Cortex of kidney (tissue), 1 donor: Measurements from ENCODE around the gene PNLIPRP2.

Experiments used
- DNase-seq: peaks from one replicate; lab custom pipeline; 2025; lab: John Stamatoyannopoulos, UW

The PNLIPRP2 gene

DNA sequence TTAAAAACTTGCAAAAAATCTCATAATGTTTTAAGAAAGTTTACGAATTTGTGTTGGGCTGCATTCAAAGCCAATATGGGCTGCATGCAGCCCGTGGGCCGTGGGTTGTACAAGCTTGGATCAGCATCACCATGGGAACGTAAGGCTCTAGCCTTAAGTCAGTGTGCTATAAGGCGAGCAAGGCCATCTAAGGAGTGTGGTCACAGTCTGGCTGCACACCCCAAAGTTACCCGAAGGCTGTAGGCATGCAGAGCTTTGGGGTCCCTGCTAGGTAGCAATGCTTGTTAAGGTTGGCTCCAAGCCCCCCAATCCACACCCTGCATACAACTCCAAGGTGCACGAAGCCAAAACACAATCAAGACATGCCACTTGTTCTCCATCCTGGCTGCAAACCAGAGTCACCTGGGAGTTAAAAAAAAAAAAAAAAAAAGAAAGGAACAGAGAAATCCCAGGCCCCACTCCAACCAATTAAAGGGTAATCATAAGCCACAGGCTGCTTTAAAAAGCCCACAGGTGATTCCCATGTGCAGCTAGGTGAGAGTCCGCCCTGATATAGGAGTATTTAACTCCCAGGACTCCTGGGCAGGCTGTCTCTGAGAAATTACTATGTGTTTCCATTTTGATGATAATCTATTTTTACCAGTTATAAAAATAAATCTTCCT is 8.5 kb upstream of the PNLIPRP2 start:
- no peak for DNase-seq

DNA sequence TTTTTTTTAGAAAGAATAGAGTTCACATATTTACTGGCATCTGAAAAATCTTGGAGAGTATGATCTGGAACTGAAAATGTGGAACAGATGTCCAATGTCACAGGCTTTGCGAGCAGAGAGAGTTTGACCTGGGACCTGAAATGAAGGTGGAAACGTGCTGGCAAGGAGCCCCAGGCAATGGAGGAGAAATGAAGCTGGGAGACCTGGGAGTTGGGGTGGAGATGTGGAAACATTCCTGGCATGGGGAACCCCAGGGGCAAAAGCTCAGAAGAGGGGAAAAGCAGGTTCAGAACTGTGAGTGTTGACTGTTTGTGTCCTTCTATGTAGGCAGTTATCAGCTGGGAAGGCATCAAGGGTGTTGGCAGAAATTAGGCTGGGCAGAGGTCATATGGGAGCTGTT is 7.3 kb upstream of the PNLIPRP2 start:
- DNase-seq: no peak

DNA sequence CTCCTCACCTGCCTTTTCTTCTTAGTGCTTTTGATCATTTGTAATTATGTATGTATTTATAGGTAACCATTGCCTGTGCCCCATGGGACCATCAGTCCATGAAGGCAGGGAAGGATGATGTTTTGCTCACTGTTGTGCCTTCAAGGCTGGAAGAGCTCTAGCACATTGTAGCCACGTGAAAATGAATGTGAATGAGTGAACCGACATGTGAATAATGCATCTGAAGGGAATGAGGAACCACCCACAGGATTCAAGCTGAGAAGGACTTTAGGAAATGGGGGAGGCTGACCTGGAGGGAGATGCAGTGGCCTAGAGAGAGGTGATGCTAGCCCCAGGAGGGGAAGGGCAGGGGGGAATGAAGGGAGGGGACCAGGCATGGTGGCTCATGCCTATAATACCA is 6.0 kb upstream of the PNLIPRP2 start:
- no peak for DNase-seq

DNA sequence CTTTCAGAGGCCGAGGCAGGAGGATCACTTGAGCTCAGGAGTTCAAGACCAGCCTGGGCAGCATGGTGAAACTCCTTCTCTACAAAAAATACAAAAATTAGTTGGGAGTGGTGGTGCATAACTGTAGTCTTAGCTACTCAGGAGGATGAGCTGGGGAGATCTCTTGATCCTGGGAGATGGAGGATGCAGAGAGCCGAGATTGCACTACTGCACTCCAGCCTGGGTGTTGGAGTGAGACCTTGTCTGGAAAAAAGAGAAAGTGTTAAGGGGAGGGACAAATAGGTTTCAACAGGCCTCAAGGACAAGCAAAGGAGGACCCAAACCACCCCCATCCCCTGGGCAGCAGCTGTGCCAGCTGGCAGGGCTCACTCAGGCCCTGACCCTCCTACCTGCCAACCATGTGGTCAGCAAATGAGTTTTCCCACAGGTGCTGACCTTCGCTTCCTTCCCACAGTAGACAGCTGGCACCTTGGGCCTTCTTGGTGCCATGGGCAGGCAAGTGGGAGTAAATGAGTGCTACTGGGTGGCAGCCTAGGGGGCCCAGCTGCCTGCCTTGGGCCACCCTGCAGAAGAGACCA is 5.5 kb upstream of the PNLIPRP2 start:
- DNase-seq: no peak

DNA sequence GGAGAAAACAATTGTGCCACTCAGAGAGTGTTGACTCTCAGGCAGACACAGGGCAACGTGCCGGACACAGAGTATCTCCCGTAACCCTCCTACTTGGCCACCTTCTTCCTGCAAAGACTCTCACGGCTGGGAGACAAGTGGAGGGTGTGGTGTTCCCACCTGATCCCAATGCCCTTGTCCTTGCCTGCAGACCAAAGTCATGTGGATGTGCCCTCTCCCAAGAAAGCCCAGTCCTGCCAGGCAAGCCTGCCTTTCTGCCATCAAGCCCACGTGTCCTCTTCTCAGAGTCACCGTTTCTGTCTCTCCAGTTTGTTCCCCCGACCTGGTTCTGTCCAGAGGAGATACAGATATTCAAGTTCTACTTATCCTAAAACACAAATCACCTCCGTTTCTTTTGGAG is 723 bp downstream of the PNLIPRP2 start:
- no peak for DNase-seq

DNA sequence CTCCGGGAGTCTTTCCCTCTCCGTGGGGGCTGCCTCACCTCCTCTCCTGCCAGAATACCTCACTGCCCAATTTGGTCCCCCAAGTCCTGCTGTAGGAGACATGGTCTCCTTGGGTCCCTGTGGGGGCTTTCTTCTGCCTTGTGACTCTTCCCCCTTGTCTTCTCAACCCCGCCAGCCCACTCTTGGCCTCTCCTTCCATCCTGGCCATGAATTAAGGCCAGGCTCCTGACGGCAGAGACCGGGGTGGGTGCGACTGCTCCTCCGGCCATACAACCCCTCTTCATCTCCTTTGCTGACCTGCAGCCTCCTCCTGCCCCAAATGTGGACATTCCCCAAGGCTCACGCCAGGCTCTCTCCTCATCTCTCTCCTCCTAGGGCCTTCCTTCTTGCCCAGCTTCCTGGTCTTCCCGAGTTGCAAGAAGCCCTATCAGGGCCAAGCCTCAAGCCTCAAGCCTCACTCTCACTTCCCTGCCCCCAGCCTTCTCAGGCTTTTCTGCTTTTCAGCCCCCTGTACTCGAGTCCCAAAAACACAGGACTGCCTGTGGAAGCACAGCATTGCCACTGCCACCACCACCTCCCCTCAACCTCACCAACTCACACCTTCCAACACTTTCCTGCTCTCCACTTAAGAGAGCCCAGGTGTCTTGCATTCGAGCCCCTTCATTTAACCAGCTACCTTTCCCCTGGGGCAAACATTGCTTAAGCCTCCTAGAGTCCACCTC is 1.3 kb downstream of the PNLIPRP2 start:
- DNase-seq: no peak

DNA sequence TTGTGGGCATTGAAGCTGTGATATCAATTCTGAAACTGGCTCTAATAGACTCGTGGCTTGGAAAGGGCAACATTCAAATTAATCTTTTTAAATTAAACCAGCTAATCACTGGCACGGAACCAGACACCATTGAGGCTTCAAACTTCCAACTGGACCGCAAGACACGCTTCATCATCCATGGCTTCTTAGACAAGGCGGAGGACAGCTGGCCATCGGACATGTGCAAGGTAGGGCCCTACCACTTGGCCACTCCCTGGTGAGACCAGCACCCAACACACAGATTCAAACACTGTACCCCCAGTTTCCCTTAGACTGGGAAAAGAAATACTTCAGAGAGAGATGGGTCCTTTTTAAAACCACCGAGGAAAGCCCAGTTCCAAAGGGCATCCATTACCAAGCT is 5.1 kb downstream of the PNLIPRP2 start:
- DNase-seq: no peak

DNA sequence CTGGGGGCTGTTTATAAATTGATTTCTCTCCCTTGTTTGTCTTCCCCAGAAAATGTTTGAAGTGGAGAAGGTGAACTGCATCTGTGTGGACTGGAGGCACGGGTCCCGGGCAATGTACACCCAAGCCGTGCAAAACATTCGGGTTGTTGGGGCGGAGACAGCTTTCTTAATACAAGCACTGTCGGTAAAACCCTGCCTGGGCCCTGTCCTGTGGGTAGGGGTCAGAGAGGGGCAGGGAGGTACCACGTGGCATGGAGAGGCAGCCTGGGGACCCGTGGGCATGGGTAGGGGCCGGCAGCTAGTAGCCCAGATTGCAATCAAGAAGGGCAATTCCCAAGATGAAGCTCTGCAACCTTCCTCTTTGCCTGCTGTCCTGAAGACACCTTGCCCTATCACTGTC is 6.1 kb downstream of the PNLIPRP2 start:
- DNase-seq: no peak

DNA sequence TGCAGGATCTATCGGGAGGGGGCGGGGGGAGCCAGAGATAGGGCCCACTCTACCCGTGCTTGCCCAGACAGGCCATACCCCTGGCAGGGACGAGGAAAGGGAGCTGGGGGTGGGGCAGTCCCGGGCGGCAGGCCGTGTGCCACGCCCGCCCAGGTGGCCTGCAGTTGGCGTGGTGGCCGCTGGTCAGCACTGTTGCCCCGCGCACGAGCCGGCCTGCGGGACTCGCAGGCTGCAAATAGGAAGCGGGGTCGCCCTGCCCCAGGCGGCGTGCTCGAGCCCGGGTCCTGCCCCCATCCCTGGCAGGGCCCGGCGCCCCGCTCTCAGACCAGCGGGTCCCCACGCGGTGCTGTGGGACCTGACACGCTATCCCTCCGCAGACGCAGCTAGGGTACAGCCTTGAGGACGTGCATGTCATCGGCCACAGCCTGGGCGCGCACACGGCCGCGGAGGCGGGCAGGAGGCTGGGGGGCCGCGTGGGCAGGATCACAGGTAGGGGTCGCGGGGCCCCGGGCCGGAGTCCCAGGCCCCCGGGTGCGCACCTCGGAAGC is 6.7 kb downstream of the PNLIPRP2 start:
- no peak for DNase-seq

DNA sequence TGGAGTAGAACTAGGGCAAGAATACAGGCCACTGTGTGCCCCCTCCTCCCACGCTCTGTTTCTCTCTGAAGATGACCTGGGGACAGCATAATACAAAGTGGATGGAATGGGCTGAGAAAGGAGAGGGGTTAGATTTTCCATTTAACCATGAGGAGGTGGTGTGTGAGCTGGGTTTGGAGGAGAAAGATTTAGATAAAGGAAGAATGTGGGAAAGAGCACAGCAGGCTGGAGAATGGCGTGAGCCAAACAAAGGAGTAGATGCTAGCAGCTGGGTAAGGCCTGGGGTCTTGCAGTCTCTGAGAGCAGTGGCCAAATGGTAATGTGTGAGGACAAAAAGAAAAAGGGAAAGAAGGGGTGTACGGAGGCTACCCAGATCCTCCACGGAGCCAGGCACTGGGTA is 8.6 kb downstream of the PNLIPRP2 start:
- DNase-seq: no peak

DNA sequence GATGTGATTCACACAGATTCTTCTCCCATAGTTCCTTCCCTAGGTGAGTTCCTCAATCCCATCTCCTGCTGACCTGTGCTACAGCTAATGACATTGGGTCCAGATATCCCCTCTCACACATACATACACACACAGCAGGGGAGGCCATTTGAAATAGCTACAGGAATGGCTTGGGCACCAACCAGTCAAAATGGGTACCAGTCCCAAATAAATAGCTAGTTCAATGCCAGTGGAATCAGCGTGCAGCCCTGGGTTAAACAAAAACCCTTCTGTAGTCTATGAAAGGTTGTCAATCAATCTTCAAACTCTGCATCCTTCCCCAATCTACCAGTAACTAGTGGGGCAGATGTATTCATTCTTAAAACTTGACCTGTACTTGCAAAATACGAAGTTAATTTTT is 9.3 kb downstream of the PNLIPRP2 start:
- no peak for DNase-seq

DNA sequence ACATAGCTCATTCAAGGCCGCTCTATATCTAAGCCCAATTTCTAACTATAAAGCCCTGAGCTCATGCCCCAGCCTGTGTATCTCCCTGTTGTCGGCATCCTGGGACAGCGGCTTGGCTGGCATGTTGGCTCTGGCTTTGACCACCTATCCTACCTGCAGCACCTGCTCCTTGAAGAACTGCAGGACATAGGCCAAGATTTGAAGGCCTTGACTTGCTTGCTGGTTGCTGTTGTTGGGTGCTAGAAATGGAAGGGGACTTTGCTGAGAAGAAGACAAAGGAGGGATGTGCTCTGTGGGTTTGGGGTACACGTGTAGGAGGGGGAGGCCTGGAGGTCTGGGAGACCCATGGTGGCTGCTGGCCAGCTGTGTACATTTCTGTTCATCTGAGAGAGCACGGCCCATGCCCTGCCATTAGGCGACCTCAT is 11.1 kb downstream of the PNLIPRP2 start:
- DNase-seq: no peak

DNA sequence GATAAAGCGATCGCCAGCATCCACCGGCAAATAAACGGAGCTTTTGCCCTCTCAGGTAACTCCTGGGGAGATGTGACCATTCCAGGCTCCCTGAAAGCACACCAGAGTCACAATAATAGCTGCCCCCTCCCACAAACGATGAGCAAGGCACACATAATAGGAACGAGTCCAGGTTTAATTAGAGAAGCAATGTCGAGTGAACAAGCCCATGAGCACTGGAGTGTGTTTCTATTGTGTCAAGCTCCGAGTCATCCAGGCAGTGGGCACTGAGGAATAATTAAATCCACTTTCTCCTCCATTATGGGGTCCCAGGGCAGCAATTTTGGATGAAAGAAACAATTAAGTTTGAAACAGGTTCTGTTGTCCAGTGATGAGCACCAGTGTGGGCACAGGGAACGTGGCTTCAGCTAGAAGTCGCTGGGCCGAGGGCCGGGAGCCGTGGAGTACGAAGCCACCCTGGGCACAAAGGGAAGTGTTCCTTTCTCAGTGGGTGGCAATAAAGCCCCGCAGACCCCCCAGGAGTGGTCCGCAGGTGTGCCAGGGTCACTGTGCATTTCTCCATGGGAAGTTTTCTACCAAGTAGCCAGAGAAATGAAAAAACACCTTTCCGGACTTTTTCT is 12.0 kb downstream of the PNLIPRP2 start:
- DNase-seq: no peak

DNA sequence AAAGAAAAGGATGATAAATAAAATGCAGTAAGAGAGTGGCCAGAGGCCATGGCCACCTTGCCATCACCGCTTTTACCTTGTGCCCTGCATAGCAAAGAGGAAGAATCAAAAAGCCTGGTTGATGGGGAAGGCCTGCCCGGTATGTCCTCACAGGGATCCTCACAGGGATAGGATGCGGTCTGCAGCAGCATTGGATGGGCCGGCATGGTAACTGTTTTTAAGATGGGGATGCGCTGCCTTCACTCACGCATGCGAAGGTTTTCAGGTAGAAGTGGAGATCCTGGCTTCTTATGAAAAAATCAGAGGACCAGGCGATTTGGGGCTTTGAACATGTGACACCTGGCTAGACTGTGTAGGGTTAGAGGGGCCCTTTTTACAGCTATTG is 12.5 kb downstream of the PNLIPRP2 start:
- DNase-seq: no peak

DNA sequence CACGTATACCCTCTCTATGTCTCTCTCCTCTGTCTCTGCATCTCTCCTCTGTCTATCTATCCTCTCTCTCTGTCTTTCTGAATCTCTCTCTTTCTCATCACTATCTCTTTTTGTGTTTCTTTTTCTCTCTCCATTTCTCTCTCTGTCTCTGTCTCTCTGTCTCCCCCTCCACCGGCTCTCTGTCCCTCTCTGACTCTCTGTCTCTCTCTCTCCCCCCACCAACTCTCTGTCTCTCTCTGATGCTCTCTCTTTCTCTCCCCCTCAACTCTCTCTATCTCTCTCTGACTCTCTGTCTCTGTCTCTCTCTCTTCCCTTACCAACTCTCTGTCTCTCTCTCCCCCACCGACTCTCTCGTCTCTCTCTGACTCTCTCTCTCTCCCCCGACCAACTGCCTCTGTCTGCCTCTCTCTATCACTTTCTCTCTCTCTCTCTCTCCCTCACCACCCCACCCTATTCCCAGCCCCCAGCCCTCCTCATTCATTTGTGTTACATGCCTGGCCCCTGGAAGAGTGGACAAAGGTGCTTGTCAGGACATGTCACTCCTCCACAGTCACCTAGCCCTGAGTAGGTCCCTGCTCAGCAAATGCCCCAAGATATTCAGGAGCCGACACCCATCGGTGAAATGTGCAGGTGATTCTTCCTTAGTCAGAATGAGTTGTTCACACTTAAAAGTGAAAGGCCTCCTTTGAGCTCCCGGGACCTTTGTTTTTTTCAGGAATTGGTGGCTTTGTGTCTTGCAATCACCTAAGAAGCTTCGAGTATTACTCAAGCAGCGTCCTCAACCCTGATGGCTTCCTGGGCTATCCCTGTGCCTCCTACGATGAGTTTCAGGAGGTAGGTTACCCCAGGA is 13.6 kb downstream of the PNLIPRP2 start:
- no peak for DNase-seq

DNA sequence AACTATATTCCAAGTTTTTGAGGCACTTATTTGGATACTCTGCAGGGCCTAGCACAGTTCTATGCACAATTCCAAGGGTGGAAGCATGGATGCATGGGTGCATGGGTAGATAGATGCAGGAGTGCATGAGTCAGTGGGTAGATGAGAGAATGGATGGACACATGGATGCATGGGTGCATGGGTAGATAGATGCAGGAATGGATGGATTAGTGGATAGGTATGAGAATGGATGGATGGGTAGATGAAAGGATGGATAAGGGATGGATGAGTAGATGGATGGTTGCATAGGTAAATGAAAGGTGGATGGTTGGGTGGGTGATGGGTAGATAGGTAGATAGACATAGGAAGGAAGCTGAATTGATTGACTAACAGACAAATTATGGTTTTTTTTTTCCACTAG is 15.6 kb downstream of the PNLIPRP2 start:
- DNase-seq: no peak

DNA sequence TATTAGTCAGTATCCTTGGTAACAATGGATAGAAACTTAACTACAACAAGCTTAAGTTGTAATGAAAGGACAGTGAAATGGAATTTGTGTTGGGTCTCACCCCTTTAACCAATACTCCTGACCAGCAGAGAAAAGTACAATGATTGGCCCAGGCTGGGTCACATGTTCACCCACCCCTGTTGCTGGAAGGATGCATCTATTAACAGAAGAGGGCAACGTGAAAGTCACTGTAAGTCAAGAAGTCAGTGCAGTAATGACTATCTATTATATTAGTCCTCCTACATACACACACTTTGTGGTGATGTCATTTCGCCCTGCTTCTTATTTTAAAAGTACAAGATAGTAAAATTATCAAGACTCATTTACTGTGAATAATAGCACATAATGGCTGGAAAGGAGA is 16.2 kb downstream of the PNLIPRP2 start:
- DNase-seq: no peak

DNA sequence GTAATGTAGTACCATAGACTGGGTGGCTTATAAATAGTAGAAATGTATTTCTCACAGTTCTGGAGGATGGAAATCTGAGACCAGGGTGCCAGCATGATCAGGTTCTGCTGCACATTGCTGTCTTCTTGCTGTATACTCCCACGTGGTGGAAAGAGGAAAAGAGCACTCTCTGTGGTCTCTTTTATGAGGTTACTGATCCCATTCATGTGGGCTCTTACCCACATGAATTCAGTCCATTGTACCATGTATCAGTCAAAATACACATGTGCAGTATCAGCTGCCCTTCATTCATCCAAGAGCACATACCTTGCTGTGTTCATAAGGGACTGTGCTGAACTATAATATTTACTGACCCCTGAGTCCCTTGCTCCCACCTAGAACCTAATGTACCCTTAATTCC is 17.1 kb downstream of the PNLIPRP2 start:
- no peak for DNase-seq

DNA sequence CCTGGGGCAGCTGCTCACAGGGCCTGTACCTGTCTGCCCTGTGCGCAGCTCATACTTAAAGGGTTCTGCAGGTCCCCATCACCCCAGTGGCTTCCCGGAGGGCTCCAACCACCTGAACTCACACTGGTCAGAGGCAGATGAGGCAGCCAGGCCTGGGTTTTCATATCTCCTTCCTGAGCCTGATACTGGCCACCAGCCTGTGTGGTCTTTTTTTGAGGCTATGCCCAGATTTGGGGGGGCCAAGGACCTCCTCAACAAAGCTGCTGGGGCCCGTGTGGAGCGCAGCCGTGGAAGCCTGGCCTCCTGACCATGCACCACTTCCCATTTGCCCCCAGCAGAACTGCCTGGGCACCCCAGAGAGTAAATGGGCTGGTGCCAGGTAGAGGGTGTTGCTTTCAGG is 25.7 kb downstream of the PNLIPRP2 start:
- no peak for DNase-seq

DNA sequence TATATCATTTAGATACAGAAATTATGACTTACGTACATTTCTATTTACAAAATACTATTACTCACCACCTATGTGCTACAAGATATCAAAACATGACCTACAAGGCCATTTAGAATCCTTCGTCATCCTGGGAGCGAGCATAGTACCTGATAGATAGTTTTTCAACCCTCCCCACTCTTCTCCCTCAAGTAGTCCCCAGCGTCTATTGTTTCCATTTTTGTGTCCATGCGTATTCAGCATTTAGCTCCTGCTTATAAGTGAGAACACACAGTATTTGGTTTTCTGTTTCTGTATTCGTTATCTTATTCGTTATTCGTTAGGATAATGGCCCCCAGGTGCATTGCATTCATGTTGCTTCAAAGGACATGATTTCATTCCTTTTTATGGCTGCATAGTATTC is 28.1 kb downstream of the PNLIPRP2 start:
- DNase-seq: no peak

DNA sequence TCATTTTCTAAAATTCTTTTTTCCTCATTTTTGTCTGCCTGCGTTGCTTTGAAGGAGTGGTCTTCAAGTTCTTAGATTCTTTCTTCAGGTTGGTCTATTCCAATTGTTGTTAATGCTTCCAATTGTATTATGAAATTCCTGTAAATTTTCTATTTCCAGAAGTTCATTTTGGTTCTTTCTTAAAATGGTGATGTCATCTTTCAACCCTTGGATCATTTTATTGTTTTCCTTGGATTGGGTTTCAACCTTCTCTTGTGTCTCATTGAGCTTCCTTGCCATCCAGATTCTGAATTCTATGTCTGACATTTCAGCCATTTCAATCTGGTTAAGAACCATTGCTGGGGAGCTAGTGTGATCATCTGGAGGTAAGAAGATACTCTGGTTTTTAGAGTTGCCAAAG is 33.1 kb downstream of the PNLIPRP2 start:
- DNase-seq: no peak

DNA sequence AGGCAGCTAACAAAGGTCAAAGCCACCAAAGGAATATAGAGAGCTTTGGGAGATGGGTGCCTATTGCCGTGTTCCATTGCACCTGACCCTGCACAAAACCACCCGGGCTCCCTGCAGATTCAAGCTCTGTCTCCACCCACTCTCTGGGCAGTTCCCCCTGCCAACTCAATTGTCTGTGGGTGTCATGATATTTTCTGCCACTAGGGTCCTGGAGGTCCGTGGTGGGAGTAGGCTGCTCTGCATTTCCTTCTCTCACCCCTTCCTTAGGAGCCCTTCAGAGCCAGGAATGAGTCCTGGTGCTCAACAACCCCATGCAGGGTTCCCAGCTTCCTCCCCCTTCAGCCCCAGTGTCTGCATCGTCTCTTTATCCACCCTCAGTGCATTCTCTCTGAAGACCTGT is 34.1 kb downstream of the PNLIPRP2 start:
- no peak for DNase-seq
